Upper lobe of left lung (tissue), 6 donors: ENCODE measurements around the gene DLX6. TPM values are rescaled to one million over a fixed set of nuclear protein-coding genes. Genes with fewer than 3 reads are reported as not detected.

Experiments
- ATAC-seq, 2 donors: fragments of 200-7000 bp; cut with Tn5 transposase; one replicate each; pipeline ENCODE4 v1.9.1; 2022; ENCODE audit warnings: mild to moderate bottlenecking in 2 of 2, moderate library complexity in 2 of 2; ENCODE audit not compliant: low FRiP score in 2 of 2
- DNase-seq, 2 donors: peaks; one replicate each; pipeline ENCODE4 v3.0.0-alpha.2; 2019 to 2020
- H3K27ac ChIP-seq, 4 donors: fragments of 200-600 bp; sonication (generic); one replicate each; pipeline ENCODE4 v1.5.1; 2016 to 2019
- H3K27me3 ChIP-seq, 4 donors: fragments of 200-600 bp; sonication (generic); one replicate each; pipeline ENCODE4 v1.5.1; 2017 to 2019
- H3K36me3 ChIP-seq, 4 donors: fragments of 200-600 bp; sonication (generic); one replicate each; pipeline ENCODE4 v1.5.1; 2016 to 2019
- H3K4me1 ChIP-seq, 4 donors: fragments of 200-600 bp; sonication (generic); one replicate each; pipeline ENCODE4 v1.5.1; 2018 to 2019
- H3K4me3 ChIP-seq, 4 donors: fragments of 200-600 bp; sonication (generic); one replicate each; pipeline ENCODE4 v1.5.1; 2017 to 2019; ENCODE audit warnings: mild to moderate bottlenecking in 2 of 4, moderate library complexity in 1 of 4
- H3K9me3 ChIP-seq, 4 donors: fragments of 200-600 bp; sonication (generic); one replicate each; pipeline ENCODE4 v1.5.1; 2018 to 2019
- EP300 ChIP-seq, 4 donors: sonication (generic); formaldehyde crosslinking; IDR thresholded peaks; one replicate each; pipeline ENCODE4 v1.5.1; 2017; ENCODE audit warnings: antibody characterized with exemption in 4 of 4, control low read depth in 2 of 4
- POLR2A ChIP-seq, 4 donors: fragments of 450-650 bp; IDR thresholded peaks; one replicate each; pipeline ENCODE4 v1.5.1; 2016 to 2017; ENCODE audit warnings: antibody characterized with exemption in 4 of 4, mild to moderate bottlenecking in 2 of 4
- POLR2AphosphoS5 ChIP-seq, 2 donors: sonication (generic); formaldehyde crosslinking; IDR thresholded peaks; one replicate each; pipeline ENCODE4 v1.5.1; 2017; ENCODE audit warnings: antibody characterized with exemption in 2 of 2
- WGBS, 2 donors: methylation state at CpG; one replicate each; pipeline ENCODE4 v1.1.5; 2017 to 2018; 5-methylcytosine and 5-hydroxymethylcytosine counted together
- total RNA-seq, 6 donors: library from RNA; depleted of rRNA in 4 of 6; stranded (reverse); fragments of >200 nt in 4 of 6; gene quantifications; one replicate each; pipeline versions ENCODE4 v1.1.0 to v1.2.1, GENCODE V29; 2016 to 2021
- TF ChIP-seq, protein P1 (sequence below), 6 experiments: fragments of 450-650 bp in 4 of 6; fragments of 200-600 bp in 2 of 6; sonication (generic) in 2 of 6; IDR thresholded peaks; one replicate each; pipeline ENCODE4 v1.5.1; 2016 to 2019; ENCODE audit warnings: antibody characterized with exemption in 6 of 6
- donor health status: DM: no; HTN: no; CAD: no; lungs with moderate emphysema.
- donor health status: DM: no; HTN: yes; CAD: no; lungs with severe emphysema.

Gene DLX6
- total RNA-seq, 6 donors from 2014 or later: not detected

DNA sequence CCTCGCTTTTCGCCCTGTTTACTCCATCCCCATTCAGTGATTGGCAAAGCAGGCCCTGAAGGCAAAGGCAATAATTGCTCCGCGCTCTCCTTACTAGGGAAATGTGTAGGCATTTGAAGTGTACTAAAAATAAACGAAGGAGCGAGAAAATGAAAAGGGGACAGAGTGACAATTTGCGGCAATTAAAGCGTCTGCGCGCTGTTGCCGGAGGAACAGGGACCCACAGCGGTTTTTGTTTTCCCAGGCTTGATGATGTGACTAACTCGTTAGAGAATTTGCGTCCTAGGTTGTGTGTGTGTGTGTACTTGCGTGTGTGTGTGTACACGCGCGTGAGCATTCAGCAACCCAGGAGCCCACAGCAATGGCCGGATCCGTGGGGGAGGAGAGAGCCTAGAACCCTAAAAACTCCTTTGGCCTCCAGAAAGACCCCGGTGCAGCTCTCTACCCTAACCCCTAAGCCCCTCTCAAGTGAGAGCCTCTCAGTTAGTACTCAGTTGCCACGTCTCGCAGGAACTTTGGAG, 7.8 kb upstream of the DLX6 start:
- no peak overlapping the region for H3K27ac ChIP-seq
- no peak for DNase-seq
- no peaks in the 10 kb centered on the region for H3K36me3 ChIP-seq
- H3K27me3 ChIP-seq: peaks cover 2 to 68% (median 33%) of the 10 kb centered on the region in 4 donors
- peaks cover 0 to 12% (median 3%) of the 10 kb centered on the region in 4 donors for H3K4me1 ChIP-seq
- no peak for ATAC-seq
- no peak overlapping the region for H3K4me3 ChIP-seq
- H3K9me3 ChIP-seq: no peaks in the 10 kb centered on the region
- 9 to 13% methylated on average over 22 to 23 of the region's 23 CpGs for WGBS, 2 donors
- no peak for TF ChIP-seq EP300 (IDR thresholded peaks at IDR 0.05)
- no peak for TF ChIP-seq POLR2AphosphoS5 (IDR thresholded peaks at IDR 0.05)
- no peak for TF ChIP-seq POLR2A (IDR thresholded peaks at IDR 0.05)
- TF ChIP-seq, protein P1, sequence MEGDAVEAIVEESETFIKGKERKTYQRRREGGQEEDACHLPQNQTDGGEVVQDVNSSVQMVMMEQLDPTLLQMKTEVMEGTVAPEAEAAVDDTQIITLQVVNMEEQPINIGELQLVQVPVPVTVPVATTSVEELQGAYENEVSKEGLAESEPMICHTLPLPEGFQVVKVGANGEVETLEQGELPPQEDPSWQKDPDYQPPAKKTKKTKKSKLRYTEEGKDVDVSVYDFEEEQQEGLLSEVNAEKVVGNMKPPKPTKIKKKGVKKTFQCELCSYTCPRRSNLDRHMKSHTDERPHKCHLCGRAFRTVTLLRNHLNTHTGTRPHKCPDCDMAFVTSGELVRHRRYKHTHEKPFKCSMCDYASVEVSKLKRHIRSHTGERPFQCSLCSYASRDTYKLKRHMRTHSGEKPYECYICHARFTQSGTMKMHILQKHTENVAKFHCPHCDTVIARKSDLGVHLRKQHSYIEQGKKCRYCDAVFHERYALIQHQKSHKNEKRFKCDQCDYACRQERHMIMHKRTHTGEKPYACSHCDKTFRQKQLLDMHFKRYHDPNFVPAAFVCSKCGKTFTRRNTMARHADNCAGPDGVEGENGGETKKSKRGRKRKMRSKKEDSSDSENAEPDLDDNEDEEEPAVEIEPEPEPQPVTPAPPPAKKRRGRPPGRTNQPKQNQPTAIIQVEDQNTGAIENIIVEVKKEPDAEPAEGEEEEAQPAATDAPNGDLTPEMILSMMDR (IDR thresholded peaks at IDR 0.05): no peak

DNA sequence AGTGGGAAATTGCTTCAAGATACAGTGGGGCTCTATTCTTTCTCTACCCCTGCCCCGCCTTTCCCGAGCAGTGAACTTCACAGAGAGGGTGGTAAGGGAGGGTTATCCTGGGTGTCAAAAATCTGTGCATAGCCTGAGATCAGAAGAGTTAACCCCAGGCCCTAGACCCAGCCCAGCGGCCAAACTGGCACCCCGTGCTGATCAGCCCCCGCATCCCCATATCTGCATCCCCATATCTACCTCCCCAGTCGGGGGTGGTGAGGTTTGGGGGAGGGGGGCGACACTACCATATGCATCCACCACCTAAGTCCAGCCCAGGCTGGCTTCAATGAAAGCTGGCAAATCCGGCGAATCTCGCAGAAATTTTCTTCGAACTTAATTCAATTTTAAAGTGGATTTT, 7.0 kb upstream of the DLX6 start:
- H3K4me3 ChIP-seq: no peak overlapping the region
- H3K27ac ChIP-seq: no peak overlapping the region
- 7 to 13% methylated on average over 9 to 11 of the region's 11 CpGs for WGBS, 2 donors
- peaks cover 0 to 5% (median 0%) of the 10 kb centered on the region in 4 donors for H3K4me1 ChIP-seq
- peaks cover 2 to 66% (median 36%) of the 10 kb centered on the region in 4 donors for H3K27me3 ChIP-seq
- H3K9me3 ChIP-seq: no peaks in the 10 kb centered on the region
- no peaks in the 10 kb centered on the region for H3K36me3 ChIP-seq
- TF ChIP-seq EP300 (IDR thresholded peaks at IDR 0.05) (no peak), POLR2AphosphoS5 (IDR thresholded peaks at IDR 0.05) (no peak), POLR2A (IDR thresholded peaks at IDR 0.05) (no peak)
- TF ChIP-seq, protein P1 (IDR thresholded peaks at IDR 0.05): no peak
- DNase-seq (no peak), ATAC-seq (no peak)

DNA sequence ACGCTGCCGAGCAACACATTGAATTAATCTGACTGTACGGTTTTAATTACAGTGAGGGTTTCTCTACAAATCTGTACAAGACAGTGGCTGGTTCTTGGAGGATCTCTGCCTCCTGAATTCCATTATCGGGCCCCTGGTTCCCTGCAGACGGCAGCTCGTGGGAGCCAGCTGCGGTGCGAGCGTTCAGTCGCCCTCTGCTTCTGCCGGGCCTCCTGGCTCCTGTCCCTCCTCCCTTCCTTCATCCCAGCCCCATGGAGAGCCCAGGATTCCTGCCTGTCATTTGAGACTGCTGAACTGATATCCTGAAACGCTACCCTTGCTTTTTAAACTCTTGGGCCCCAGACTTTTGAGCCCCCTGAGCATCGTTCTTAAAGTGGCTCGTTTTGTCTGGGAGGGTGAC, 6.6 kb upstream of the DLX6 start:
- Histone ChIP-seq H3K36me3 (no peaks in the 10 kb centered on the region), H3K4me1 (peaks cover 0 to 8% (median 0%) of the 10 kb centered on the region in 4 donors), H3K4me3 (no peak overlapping the region), H3K9me3 (no peaks in the 10 kb centered on the region), H3K27ac (no peak overlapping the region), H3K27me3 (peaks cover 2 to 66% (median 38%) of the 10 kb centered on the region in 4 donors)
- TF ChIP-seq POLR2AphosphoS5 (IDR thresholded peaks at IDR 0.05) (no peak), POLR2A (IDR thresholded peaks at IDR 0.05) (no peak), EP300 (IDR thresholded peaks at IDR 0.05) (no peak)
- TF ChIP-seq, protein P1 (IDR thresholded peaks at IDR 0.05): no peak
- 3 to 4% methylated on average over 11 to 14 of the region's 14 CpGs for WGBS, 2 donors
- DNase-seq (no peak), ATAC-seq (no peak)

DNA sequence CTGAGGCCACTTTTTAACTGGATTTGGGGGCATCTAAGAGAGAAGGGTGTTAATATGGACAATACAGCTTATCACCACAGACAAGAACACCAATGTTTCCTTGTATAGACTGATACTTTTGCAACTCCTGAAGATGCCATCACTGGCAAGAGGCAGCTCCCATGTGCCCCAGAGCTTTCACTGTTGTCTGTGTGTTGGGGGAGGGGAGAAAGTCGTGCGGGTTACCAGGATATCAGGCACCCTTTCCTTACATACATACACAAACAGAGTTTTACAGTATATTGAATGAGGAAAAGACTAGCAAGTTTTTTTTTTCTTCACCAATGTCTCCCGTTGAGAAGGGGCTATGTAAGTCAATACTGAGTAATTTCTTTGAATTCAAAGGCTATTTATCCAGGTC, 4.1 kb upstream of the DLX6 start:
- Histone ChIP-seq H3K4me1 (peaks cover 10 to 29% (median 14%) of the 10 kb centered on the region in 4 donors), H3K27ac (no peak overlapping the region), H3K36me3 (no peaks in the 10 kb centered on the region), H3K4me3 (no peak overlapping the region), H3K9me3 (no peaks in the 10 kb centered on the region), H3K27me3 (peaks cover 2 to 76% (median 49%) of the 10 kb centered on the region in 4 donors)
- WGBS, 2 donors: 17 to 21% methylated on average over 3 of the region's 3 CpGs
- DNase-seq: no peak
- no peak for ATAC-seq
- TF ChIP-seq POLR2AphosphoS5 (IDR thresholded peaks at IDR 0.05) (no peak), EP300 (IDR thresholded peaks at IDR 0.05) (no peak), POLR2A (IDR thresholded peaks at IDR 0.05) (no peak)
- TF ChIP-seq, protein P1 (IDR thresholded peaks at IDR 0.05): no peak
